HepG2 (cell line): Measurements from ENCODE around the gene FGGY. TPM values are rescaled to one million over a fixed set of nuclear protein-coding genes. Genes with fewer than 3 reads are reported as not detected.

ENCODE experiments used
- CAMTA2 ChIP-seq: sonication (generic); formaldehyde crosslinking; IDR thresholded peaks from 2 replicates; pipeline ENCODE4 v1.4.0; 2020; ENCODE audit warnings: mild to moderate bottlenecking, missing genetic modification reagents, borderline replicate concordance
- DR1 ChIP-seq: sonication (generic); formaldehyde crosslinking; IDR thresholded peaks from 2 replicates; pipeline ENCODE4 v1.8.0; 2021; ENCODE audit warnings: mild to moderate bottlenecking, missing genetic modification reagents, inconsistent platforms
- ELF1 ChIP-seq: sonication (generic); formaldehyde crosslinking; IDR thresholded peaks from 2 replicates; pipeline ENCODE4 v1.4.0; 2020; ENCODE audit warnings: missing genetic modification reagents
- FOXA1 ChIP-seq, 2 experiments: fragments of 450-650 bp in 1 of 2; sonication (generic) in 1 of 2; formaldehyde crosslinking in 1 of 2; IDR thresholded peaks; 2 replicates each; pipeline versions ENCODE4 v1.4.0 to v1.6.1; 2016 to 2020; ENCODE audit warnings: missing genetic modification reagents in 1 of 2
- FOXA3 ChIP-seq: IDR thresholded peaks from 2 replicates; pipeline ENCODE4 v1.6.1; 2016; ENCODE audit warnings: missing genetic modification reagents, missing compliant biosample characterization
- GABPA ChIP-seq, 2 experiments: IDR thresholded peaks; 2 replicates each; pipeline ENCODE4 v1.6.1; 2011 to 2016; ENCODE audit warnings: low read depth in 2 of 2, low read length in 1 of 2, missing biosample characterization in 1 of 2, missing genetic modification characterization in 1 of 2
- HDAC2 ChIP-seq: sonication (generic); formaldehyde crosslinking; IDR thresholded peaks from 2 replicates; pipeline ENCODE4 v1.4.0; 2020; ENCODE audit warnings: missing genetic modification reagents
- ISL2 ChIP-seq: sonication (generic); formaldehyde crosslinking; IDR thresholded peaks from 2 replicates; pipeline ENCODE4 v1.5.0; 2020; ENCODE audit warnings: missing genetic modification reagents
- MTF1 ChIP-seq: sonication (generic); formaldehyde crosslinking; IDR thresholded peaks from 2 replicates; pipeline ENCODE4 v1.5.0; 2020; ENCODE audit warnings: missing genetic modification reagents
- NBN ChIP-seq: fragments of 450-650 bp; conservative IDR thresholded peaks from 2 replicates; pipeline ENCODE4 v1.6.1; 2017
- NR2F1 ChIP-seq, 2 experiments: fragments of 450-650 bp in 1 of 2; formaldehyde crosslinking in 1 of 2; IDR thresholded peaks; 2 replicates each; pipeline versions ENCODE4 v1.5.0 to v1.6.1; 2016 to 2020; ENCODE audit warnings: mild to moderate bottlenecking in 1 of 2, missing compliant biosample characterization in 1 of 2, missing genetic modification reagents in 1 of 2, moderate library complexity in 1 of 2
- RARA ChIP-seq: IDR thresholded peaks from 2 replicates; pipeline ENCODE4 v1.6.1; 2016; ENCODE audit warnings: missing genetic modification reagents, missing compliant biosample characterization
- REST ChIP-seq, 2 experiments: IDR thresholded peaks; 2 replicates each; pipeline ENCODE4 v1.6.1; 2011 to 2012; ENCODE audit warnings: low read length in 2 of 2, borderline replicate concordance in 1 of 2, low read depth in 1 of 2, mild to moderate bottlenecking in 1 of 2, moderate library complexity in 1 of 2
- RXRA ChIP-seq: sonication (generic); formaldehyde crosslinking; IDR thresholded peaks from 2 replicates; pipeline ENCODE4 v1.5.1; 2020; ENCODE audit warnings: missing genetic modification reagents
- SOX5 ChIP-seq: IDR thresholded peaks from 2 replicates; pipeline ENCODE4 v1.6.1; 2016; ENCODE audit warnings: borderline replicate concordance
- SSRP1 ChIP-seq: IDR thresholded peaks from 2 replicates; pipeline ENCODE4 v1.6.1; 2016; ENCODE audit warnings: control low read depth
- TEF ChIP-seq: sonication (generic); formaldehyde crosslinking; IDR thresholded peaks from 2 replicates; pipeline ENCODE4 v1.5.0; 2020; ENCODE audit warnings: missing genetic modification reagents
- ZFP37 ChIP-seq: sonication (generic); formaldehyde crosslinking; IDR thresholded peaks from 2 replicates; pipeline ENCODE4 v1.4.0; 2020; ENCODE audit warnings: missing genetic modification reagents, borderline replicate concordance
- ZNF274 ChIP-seq: sonication (generic); formaldehyde crosslinking; IDR thresholded peaks from 2 replicates; pipeline ENCODE4 v1.5.1; 2020; ENCODE audit warnings: mild to moderate bottlenecking, missing genetic modification reagents
- ZNF468 ChIP-seq: sonication (generic); formaldehyde crosslinking; IDR thresholded peaks from 2 replicates; pipeline ENCODE4 v1.8.0; 2022; ENCODE audit warnings: mild to moderate bottlenecking, moderate library complexity, missing genetic modification reagents
- ZNF605 ChIP-seq: sonication (generic); formaldehyde crosslinking; IDR thresholded peaks from 2 replicates; pipeline ENCODE4 v1.8.0; 2022; ENCODE audit warnings: mild to moderate bottlenecking, missing genetic modification reagents
- ZNF670 ChIP-seq: sonication (generic); formaldehyde crosslinking; IDR thresholded peaks from 2 replicates; pipeline ENCODE4 v1.8.0; 2022; ENCODE audit warnings: mild to moderate bottlenecking, missing genetic modification reagents, borderline replicate concordance
- polyA plus RNA-seq, 8 experiments: library from polyadenylated mRNA; depleted of rRNA in 3 of 8; stranded (reverse) in 7 of 8; unstranded in 1 of 8; fragments of >200 nt; fragmentation: Illumina TruSeq in 4 of 8; extraction: Trizol in 4 of 8; gene quantifications; 2 replicates each; pipeline versions ENCODE4 v1.2.1 to v1.2.3, GENCODE V29; 2011 to 2016; ENCODE audit warnings: low read depth in 4 of 8, missing spikeins in 1 of 8, mixed read lengths in 1 of 8; ENCODE audit not compliant: insufficient read depth in 1 of 8
- total RNA-seq, 5 experiments: library from RNA; depleted of rRNA; stranded (reverse); fragments of >200 nt; fragmentation: Illumina TruSeq; extraction: Trizol; gene quantifications; 2 replicates each; pipeline ENCODE4 v1.2.3, GENCODE V29; 2016; ENCODE audit warnings: low read depth in 1 of 5
- TF ChIP-seq, protein P1 (sequence below): sonication (generic); formaldehyde crosslinking; IDR thresholded peaks from 2 replicates; pipeline ENCODE4 v1.4.0; 2020; ENCODE audit warnings: missing genetic modification reagents, mild to moderate bottlenecking, borderline replicate concordance
- TF ChIP-seq, protein P2 (sequence below): IDR thresholded peaks from 2 replicates; pipeline ENCODE4 v1.6.1; 2016; ENCODE audit warnings: missing compliant biosample characterization, missing genetic modification reagents, borderline replicate concordance

FGGY gene
- total and polyA plus RNA-seq, 2 of the 13 experiments (the other 11 are each of a cell fraction or from before 2014, with no cell fraction given): 15.7 to 27.5 TPM

DNA sequence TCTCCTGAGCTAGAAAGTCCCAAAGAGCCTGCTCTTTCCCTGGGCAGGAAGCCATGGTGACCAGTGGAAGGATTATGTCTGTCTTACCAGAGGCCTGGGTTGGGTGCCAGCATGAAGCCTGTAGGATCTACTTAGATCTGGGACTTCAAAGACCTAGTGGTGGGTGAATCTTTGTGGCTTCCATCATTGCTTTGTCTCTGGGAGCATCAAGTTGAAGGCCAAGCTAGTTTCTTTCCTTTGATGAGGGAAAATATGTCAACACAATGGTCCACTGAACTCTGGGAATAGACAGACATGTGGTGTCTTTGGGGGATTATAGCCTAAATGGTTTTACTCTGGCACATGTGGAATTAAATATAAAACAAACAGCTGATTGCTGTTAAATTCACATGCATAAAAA is 417.3 kb downstream of the FGGY start (continued):
- TF ChIP-seq FOXA3 (CRISPR knock-in tag) (peak; percentile 65), ZFP37 (CRISPR knock-in tag) (no peak), ZNF274 (no peak), CAMTA2 (CRISPR knock-in tag) (no peak), ZNF605 (CRISPR knock-in tag) (no peak), TEF (CRISPR knock-in tag) (no peak), FOXA1 (IDR thresholded peaks at IDR 0.05) (no peak), FOXA1 (CRISPR knock-in tag; IDR thresholded peaks at IDR 0.05) (peak; percentile 51), ZNF468 (CRISPR knock-in tag) (no peak), ZNF670 (no peak), RXRA (CRISPR knock-in tag) (peak; percentile 44; the same call in 1 of the 2 replicates), MTF1 (CRISPR knock-in tag) (no peak), NR2F1 (CRISPR knock-in tag; IDR thresholded peaks at IDR 0.05) (peak in 1 of 2 experiments; percentile 66; a peak in 2 of 4 replicates), HDAC2 (CRISPR knock-in tag) (0 out of 2 replicates have a peak, but pooled peaks have one; percentile 16), SSRP1 (CRISPR knock-in tag) (no peak), SOX5 (CRISPR knock-in tag) (peak; percentile 91), DR1 (CRISPR knock-in tag) (no peak), RARA (peak; percentile 84), NBN (no peak), ELF1 (no peak), ISL2 (peak; percentile 63), GABPA (IDR thresholded peaks at IDR 0.05; ENCODE audit: low read depth, low read length) (no peak), GABPA (CRISPR knock-in tag; IDR thresholded peaks at IDR 0.05; ENCODE audit: low read depth) (no peak), REST (IDR thresholded peaks at IDR 0.05; ENCODE audit: borderline replicate concordance in 1 of 2, low read depth in 1 of 2, low read length in 2 of 2) (no peak)
- TF ChIP-seq, protein P1, sequence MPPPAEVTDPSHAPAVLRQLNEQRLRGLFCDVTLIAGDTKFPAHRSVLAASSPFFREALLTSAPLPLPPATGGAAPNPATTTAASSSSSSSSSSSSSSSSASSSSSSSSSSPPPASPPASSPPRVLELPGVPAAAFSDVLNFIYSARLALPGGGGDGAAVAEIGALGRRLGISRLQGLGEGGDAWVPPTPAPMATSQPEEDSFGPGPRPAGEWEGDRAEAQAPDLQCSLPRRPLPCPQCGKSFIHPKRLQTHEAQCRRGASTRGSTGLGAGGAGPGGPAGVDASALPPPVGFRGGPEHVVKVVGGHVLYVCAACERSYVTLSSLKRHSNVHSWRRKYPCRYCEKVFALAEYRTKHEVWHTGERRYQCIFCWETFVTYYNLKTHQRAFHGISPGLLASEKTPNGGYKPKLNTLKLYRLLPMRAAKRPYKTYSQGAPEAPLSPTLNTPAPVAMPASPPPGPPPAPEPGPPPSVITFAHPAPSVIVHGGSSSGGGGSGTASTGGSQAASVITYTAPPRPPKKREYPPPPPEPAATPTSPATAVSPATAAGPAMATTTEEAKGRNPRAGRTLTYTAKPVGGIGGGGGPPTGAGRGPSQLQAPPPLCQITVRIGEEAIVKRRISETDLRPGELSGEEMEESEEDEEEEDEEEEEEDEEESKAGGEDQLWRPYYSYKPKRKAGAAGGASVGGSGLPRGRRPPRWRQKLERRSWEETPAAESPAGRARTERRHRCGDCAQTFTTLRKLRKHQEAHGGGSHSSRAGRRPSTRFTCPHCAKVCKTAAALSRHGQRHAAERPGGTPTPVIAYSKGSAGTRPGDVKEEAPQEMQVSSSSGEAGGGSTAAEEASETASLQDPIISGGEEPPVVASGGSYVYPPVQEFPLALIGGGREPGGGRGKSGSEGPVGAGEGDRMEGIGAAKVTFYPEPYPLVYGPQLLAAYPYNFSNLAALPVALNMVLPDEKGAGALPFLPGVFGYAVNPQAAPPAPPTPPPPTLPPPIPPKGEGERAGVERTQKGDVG (CRISPR knock-in tag): no peak
- TF ChIP-seq, protein P2, sequence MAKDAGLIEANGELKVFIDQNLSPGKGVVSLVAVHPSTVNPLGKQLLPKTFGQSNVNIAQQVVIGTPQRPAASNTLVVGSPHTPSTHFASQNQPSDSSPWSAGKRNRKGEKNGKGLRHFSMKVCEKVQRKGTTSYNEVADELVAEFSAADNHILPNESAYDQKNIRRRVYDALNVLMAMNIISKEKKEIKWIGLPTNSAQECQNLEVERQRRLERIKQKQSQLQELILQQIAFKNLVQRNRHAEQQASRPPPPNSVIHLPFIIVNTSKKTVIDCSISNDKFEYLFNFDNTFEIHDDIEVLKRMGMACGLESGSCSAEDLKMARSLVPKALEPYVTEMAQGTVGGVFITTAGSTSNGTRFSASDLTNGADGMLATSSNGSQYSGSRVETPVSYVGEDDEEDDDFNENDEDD (CRISPR knock-in tag): no peak
